HG03175 (cell line): ENCODE measurements around the gene OGFOD3.
"Not testable (repeated sequence)": the region's sequence is repeated elsewhere in the genome, so short reads cannot be mapped to it uniquely, and the experiment has no call there.

Experiments used
- ATAC-seq: cut with Tn5 transposase; IDR thresholded peaks from one replicate; pipeline ENCODE4 v1.9.1; 2021; ENCODE audit warnings: mild to moderate bottlenecking, moderate library complexity; ENCODE audit not compliant: unreplicated experiment

OGFOD3 gene

DNA sequence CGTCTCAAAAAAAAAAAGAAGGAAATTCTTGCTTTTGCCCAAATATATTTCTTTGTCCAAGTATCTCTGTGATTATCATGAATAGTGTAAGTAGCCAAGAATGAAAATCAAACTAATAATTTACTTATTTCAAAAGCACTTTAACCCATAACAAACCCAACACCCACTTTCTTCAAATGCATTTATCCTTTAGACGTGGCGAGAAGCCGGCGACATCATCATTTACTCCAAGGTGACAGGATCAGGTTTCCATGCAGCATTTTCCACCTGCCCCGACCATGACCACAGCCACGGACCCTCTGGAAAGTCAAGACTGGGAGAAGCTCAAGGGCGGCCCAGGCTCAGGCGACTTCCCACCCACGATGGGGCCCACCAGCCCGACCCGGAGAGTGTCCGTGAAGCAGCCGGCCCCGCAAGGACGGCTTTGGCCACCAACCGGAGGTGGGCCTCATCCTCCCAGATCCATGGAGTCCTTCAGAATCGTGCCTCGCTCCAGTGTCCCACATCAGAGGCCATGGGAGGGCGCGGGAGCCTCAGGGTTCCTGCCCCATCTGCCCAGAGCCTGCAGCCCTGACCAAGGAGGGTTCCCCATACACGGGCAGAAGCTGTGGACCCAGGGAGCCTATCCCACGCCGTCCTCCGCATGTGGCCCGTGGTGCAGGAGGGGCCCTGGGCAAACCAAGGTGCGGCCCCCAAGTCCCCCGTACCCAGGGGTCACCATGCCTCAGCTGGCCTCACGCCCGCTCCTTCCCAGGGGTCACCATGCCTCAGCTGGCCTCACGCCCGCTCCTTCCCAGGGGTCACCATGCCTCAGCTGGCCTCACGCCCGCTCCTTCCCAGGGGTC lies 28.1 kb downstream of the OGFOD3 start:
- no peak for ATAC-seq

DNA sequence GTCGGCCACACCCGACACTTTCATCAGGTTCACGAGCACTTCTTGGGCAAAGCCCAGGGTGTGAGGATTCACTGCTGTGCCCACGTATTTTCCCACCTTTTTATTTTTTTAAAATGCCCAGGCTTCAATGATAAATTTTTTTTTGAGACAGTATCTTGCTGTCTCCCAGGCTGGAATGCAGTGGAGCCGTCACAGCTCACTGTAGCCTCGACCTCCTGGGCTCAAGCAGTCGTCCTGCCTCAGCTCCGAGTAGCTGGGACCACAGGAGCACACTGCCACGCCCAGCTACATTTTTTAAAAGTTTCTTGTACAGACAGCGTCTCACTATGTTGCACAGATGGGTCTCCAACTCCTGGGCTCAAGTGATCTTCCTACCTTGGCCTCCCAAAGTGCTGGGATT lies 29.0 kb downstream of the OGFOD3 start:
- ATAC-seq, result no peak

DNA sequence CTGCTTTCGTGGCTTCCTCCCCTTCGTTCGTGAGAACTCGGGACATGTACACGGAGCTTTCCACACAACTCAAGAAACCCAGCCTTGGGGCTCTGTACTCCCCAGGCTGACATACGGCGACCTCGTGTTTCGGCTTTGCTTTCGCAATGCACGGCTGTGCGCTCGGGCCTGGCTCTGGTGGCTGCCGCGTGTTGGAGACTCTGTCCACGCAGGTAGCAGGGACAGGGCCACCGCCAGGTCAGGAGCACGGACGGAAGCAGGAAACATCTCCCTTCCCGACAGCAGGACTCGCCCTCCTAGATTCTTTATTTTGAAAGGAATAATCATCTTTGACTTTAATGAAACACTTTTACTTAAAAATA lies 29.5 kb downstream of the OGFOD3 start:
- ATAC-seq, result no peak

DNA sequence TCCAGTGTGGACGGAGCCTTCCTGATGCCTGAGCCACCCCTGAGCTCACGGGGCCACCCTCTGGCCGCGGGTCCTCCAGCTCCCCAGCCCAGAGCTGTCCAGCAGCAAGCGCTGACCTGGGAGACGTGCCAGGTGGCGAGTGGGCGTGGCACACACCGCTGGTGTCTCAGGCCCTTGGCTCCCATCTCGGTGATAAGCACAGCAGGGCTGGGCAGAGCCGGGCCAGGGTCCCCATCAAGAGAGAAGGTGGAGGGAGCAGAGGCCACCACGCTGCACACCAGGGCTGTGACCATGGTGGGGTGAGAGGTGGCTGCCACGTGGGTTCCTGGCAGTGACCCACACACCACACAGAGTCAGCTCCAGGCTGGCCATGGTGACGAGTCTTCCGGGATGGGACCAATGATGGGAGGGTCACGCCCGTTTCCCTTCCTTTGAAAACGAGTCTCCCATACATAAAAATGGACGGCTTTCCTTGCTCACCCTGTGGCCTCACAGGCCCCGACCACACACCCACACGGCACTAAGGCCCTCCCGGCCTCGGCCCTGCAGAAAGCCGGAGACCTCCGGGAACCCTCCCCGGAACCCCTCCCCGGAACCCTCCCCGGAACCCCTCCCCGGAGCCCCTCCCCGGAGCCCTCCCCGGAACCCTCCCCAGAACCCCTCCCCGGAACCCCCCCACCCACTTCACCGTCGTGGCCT lies 30.0 kb downstream of the OGFOD3 start:
- ATAC-seq, result no peak

DNA sequence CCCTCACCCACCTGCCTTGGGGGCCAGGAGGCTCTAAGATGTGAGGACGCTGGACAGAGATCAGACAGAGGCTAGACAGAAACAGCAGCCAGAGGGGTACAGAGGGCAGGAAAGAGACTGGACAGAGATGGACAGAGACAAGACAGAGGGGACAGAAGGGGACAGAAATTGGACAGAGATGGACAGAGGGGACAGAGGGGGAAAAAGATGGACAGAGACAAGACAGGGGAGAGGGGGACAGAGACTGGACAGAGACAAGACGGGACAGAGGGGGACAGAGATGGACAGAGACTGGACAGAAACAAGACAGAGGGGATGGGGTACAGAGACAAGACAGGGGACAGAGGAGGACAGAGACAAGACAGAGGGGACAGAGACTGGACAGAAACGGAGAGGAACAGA lies 30.7 kb downstream of the OGFOD3 start:
- no peak for ATAC-seq

DNA sequence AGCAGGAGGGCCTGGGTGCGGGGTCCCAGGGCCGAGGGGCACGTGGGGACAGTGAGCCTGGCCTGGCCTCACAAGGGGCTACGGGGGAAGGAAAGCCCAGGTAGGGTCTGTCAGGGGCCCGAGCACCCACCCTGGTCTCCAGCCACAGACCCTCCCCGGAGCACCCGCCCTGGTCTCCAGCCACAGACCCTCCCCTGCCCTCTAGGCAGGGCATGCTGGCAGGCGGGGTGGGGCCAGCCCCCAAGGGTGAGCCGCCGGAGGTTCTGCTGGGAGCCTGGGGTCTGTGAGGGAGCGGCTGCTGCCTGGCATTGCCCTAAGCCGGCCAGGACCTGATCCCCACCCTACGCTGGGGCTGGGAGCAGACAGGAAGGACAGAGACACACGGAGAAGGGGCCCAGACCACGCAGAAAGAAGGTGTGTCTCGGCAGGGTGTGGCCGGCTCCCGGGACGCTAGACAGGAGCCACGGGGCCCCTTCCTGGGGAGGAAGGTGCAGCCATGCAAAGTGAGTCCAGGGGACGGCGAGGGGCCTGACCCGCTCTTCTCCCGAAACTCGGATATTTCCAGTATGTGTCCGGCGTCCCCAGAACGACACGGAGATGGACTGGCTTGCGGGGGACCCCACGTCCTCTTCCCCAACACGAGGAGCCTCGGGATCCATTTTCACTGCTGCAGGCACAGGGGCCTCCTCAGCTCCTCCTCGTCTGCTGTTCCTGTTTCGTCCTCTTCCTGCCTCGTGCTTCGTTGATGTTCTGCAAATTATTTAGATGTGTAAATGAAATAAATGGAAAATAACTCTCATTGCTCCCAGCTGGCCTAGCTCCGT lies 31.3 kb downstream of the OGFOD3 start:
- no peak for ATAC-seq

DNA sequence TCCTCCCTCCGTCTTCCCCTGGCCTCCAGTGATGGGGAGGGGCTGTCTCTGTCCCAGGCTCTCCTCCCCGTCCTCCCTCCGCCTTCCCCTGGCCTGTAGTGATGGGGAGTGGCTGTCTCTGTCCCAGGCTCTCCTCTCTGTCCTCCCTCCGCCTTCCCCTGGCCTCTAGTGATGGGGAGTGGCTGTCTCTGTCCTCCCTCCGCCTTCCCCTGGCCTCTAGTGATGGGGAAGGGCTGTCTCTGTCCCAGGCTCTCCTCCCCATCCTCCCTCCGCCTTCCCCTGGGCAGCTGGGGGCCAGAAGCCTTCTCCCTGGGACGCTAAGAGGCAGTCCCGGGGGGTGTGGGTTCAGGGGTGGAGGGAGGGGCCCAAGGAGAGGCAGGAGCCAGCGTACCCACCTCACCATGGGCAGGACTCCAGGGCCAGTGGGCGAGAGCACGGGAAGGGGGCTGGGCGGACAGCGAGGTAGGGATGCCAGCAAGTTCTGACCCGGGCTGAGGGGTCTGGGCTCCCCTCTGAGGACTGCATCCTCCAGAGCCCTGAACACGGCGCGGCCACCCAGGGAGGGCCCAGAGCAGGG lies 32.0 kb downstream of the OGFOD3 start:
- ATAC-seq, result no peak

DNA sequence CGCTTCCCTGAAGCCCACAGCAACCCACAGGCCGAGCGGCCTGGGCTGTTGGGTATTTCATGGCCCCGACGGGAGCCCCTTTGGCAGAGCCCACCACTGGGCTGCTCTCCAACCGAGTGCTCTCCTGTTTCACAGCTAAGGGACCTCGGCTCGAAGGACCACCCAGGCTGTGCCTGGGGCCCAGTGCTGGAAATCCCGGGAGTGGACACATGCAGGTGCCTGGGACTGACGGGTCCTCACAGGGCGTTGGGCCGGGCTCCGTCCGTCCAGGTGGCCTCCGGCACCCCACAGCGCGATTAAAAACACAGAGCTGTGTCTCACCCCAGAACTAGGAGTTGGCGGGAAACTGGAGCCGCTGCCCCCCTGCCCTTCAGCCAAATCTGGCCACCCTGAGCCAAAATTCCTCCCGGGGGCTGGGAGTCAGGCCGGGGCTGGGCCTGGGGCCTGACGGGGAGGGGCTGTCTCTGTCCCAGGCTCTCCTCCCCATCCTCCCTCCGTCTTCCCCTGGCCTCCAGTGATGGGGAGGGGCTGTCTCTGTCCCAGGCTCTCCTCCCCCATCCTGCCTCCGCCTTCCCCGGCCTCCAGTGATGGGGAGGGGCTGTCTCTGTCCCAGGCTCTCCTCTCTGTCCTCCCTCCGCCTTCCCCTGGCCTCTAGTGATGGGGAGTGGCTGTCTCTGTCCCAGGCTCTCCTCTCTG lies 32.7 kb downstream of the OGFOD3 start:
- ATAC-seq, result no peak

DNA sequence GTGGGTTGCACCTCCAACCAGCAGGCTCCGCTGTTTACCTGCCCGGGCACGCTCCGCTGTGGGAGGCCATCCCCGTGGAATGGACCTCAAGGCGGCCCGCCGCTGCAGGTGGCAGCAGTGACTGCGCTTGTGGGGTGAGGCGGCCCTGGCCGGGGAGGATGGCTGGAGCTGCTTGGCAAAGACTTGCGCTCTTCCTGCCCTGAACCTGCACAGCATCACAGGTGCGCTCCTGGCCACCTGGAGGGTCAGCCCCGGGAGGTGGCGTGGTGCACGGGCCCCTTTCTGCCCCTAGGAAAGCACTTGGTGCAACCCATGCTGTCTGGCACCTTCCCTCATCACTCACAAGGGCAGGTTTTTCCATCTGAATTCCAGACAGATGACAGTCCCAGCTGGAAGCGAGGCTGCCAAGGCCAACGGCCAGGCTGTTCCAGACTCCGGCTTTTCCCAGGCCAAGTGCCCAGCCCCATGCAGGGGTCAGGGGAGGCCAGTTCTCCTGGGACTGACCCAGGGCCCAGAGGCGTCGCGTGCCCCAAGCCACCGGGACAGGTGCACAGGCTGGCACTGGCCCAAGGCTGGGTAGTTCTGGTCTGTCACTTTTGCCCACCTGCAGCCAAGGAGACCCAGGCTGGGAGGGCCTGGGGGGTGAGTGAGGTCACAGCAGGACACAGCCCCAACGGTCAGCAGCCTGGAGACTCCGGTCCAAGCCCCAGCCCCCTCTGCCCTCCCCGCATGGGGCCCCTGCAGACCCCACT lies 33.5 kb downstream of the OGFOD3 start:
- no peak for ATAC-seq

DNA sequence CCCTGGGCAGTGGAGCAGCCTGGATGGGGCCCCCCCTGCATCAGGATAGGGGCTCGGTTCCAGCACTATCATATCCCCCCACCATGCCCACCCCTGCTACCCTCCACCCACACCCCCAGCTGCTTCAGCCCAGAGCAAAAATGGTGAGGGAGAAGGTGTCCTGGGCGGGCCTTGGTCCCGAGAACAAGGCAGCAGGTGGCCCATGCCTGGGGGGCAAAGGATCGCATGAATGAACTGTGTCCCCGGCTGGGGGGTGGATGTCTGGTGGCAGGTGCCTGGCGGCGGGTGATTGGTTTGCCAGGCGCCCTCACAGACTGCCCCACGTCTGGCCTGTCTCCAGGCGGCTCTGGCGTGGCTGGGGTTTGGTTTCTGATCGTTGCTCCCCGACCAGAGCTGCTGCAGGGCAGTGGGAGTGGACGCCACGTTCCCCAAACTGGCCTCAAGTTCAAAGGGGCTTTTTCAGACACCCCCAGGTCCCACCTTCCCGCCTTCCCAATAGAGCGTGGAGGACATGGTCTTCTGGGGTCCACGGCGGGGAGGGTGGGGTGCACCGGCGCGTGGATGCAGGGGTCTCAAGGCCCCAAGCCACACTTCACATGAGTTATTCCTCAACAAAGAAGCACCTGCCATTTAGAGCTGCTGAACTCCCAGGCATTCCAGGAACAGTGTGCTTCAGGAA lies 34.2 kb downstream of the OGFOD3 start:
- ATAC-seq, result no peak

DNA sequence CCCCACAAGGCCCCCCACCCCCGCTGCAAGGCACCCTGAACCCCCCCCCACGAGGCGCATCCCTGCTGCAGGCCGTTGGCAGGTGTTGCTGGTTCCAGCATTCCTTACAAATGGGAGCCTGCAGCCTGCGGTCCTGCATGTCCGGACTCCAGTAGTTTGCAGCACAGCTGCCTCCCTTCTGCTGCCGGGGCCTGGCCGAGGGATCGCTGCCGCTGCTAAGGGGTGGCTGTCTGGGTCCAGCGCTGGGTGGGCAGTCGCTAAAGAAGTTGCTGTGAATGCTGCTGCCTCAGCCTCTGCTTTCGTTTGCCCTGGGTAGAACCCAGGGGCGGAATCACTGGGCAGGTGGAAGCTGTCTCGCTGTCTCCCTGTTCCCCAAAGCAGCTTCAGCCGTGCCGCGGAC lies 35.0 kb downstream of the OGFOD3 start:
- no peak for ATAC-seq

DNA sequence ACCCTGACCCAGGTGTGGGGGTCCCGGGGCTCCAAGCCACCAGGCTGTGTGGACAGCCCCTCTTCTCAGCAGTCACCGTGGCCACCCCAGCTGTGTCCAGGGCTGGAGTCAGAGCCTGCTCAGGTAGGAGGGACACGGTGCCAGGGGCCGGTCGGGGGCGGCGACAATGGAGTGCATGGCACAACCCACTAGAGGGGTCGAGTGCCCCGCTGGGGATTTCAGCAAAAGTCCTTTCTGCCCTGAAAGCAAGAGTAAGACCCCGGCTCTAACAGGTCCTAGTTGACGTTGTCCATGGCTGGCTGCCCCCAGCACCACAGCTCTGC lies 35.5 kb downstream of the OGFOD3 start:
- ATAC-seq, result no peak

DNA sequence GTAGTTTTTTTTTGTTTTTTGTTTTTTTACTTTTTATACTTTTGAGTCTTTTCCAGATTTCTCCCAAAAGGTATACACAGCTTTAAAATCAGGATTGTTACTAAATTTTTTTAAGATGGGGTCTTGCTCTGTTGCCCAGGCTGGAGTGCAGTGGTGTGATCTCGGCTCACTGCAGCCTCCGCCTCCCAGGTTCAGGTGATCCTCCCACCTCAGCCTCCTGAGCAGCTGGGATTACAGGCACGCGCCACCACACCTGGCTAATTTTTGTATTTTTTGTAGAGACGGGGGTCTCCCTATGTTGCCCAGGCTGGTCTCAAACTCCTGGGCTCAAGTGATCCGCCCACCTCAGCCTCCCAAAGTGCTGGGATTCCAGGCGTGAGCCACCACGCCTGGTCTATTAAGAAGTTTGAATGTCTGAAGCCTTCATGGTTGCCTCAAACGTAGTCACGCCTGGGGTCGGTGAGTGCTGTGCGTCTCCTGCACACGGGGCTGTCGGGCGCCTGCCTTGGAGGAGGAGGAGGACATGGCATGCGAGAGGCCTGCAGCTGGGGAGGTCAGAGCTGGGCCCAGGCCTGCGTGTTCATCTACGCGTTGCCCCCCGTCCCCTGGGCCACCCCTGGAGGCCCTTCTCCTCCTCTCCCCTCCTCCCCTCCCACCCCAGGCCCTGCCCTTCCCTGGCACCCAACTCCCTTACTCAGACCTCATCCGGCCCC lies 36.0 kb downstream of the OGFOD3 start:
- not testable (repeated sequence) for ATAC-seq

DNA sequence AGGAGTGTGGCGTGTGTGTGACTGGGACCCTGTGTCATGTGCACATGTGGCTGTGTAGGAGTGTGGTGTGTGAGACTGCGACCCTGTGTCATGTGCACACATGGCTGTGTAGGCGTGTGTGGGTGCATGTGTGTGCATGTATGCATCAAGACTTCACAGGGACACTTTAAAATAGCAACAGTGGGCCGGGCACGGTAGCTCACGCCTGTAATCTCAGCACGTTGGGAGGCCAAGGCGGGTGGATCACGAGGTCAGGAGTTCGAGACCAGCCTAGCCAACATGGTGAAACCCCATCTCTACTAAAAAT lies 36.7 kb downstream of the OGFOD3 start:
- not testable (repeated sequence) for ATAC-seq

DNA sequence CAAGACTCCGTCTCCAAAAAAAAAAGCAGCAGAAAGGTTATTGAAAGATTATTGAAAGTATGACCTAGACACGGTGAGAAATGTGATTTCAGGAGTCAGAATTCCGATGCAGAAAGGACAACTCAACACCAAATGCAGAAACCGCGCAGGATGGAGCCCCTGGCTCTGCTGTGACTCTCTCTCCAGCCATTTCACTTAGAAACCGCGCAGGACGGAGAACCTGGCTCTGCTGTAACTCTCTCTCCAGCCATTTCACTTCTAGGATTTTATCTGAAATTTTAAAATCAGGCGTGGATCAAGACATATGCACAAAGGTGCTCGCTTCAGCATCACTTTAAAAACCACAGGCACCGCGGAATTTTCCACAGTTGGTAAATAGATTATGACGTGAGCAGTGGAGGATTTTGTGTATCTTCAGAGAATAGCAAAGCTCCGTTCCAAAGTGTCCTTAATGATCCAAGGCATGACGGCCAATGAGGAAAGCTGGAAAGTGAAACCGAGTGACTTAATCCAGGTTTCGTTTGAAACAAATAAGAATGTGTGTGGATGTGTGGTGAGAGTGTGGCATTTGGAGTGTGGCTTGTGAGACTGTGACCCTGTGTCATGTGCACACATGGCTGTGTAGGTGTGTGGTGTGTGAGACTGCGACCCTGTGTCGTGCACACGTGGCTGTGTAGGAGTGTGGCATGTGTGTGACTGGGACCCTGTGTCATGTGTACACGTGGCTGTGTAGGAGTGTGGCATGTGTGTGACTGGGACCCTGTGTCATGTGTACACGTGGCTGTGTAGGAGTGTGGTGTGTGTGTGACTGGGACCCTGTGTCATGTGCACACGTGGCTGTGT lies 37.3 kb downstream of the OGFOD3 start:
- no peak for ATAC-seq

DNA sequence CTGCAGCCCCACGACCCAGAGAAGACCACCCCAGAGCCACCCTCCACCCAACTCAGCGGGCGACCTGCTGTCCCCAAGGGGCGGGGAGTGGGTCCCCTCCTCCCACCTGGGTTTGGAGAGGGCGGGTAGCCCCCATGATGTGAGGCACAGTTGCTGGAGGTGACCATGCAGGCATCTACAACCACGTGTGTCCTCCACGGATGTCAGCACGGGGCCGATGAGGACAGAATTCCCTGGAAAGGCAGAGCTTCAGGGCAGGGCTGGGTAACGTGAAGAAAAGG lies 39.7 kb downstream of the OGFOD3 start:
- no peak for ATAC-seq

DNA sequence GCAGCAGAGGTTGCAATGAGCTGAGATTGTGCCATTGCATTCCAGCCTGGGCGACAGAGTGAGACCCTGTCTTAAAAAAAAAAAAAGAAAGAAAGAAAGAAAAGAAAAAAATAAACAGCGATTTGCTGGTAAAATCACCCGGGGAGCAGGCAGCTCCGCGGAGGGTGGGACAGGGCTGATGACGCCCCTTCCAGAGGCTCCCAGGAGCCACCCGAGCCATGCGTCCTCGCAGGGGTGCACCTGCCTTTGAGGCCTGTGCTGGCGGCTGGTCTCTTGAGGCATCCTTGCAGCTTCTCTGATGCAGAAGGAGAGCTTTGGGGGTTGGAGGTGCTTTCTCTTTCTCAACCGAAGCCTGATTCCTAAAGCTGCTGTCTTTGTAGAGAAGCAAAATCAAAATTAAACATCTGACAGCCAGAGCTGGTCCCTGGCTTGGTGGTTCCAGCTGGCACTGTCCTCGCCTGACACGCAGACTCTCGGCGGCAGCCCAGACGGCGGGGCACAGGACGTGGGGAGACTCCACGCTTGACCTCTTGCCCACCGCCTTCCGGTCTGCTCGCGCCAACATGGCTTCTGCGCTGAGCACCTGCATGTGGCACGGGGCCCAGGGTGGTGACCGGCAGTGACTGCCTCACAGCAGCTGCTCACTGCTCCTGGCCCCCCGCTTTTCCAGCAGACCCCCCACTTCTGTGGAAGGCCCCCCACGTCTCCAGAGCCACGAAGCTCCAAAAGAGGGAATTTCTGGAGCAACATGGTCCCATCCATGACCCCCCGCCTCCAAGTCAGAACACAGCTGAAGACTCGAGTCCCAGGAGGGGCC lies 40.3 kb downstream of the OGFOD3 start:
- ATAC-seq, result no peak

DNA sequence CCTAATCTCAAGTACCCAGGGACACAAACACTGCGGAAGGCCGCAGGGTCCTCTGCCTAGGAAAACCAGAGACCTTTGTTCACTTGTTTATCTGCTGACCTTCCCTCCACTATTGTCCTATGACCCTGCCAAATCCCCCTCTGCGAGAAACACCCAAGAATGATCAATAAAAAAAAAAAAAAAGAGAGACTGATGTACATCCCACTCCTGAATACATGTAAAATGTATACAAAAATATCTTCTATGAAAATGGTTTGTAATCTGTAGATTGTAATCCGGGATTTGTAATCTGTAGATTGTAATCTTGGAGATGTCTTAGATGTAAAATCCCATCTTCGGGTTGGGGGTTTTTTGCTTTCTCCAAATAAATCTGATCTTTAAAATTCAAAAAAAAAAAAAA lies 41.1 kb downstream of the OGFOD3 start:
- ATAC-seq, result not testable (repeated sequence)
